ENCODE data around the gene MAN1C1. TPM values are rescaled to one million over a fixed set of nuclear protein-coding genes. Genes with fewer than 3 reads are reported as not detected.

MAN1C1 gene
- total RNA-seq (ENCODE audit: unreplicated experiment) = 5.4 TPM
- long read RNA-seq, partial matches to known transcripts = 1 of 1 reads
- long read RNA-seq, other reads (novel, unspliced or antisense) = 0 of 1 reads

DNA sequence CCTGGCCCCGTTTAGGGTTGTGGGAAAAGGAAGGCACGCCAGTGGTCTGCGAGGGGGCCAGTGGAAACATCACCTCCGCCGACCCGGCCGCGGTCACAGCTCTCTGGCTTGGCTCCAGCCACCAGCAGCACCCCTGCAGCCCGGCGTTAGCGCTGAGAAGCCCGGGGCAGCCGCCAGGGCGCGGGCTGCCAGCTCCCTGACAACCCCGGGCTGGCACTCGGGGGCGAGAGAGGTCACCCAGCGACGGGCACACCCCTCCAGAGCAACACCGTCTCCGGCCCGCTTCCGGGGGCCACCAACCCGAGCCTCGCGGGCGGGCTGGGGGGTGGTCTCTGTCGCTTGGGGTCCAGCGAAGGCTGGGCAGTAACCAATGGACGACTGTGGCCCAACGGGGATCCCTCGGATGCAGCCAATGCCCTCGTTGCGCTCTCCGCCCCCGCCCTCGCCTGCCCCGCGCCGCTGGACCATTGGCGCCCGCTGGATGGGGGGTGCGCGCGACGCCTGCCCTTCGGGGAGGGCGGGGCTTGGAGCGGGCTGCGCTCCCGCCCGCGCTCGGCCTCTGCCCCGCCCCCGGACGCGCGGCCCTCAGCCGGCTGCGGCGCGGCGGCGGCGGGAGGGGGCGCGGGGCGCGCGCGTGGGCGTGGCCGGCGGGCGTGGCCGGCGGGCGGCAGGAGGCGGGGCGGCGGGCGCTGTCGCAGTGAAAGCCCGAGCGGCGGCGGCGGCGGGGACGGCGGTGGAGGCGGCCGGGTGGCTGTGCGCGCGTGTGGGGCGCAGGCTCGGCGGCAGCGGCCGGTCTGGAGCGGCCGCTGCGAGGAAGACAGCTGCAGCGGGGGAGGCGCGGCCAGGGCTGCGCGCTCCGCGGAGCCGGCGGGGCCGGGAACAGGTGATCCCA lies at the start of gene MAN1C1:
Gene MAN1C1 (plus strand): TSS at position 697 of the 892 bp plus-strand sequence. CDS start 1,007 bp downstream, outside the sequence.
- H3K9me3 Mint-ChIP-seq (ENCODE audit: unreplicated experiment) = peaks cover 9% of the 10 kb centered on the region
- TF ChIP-seq, protein P1, sequence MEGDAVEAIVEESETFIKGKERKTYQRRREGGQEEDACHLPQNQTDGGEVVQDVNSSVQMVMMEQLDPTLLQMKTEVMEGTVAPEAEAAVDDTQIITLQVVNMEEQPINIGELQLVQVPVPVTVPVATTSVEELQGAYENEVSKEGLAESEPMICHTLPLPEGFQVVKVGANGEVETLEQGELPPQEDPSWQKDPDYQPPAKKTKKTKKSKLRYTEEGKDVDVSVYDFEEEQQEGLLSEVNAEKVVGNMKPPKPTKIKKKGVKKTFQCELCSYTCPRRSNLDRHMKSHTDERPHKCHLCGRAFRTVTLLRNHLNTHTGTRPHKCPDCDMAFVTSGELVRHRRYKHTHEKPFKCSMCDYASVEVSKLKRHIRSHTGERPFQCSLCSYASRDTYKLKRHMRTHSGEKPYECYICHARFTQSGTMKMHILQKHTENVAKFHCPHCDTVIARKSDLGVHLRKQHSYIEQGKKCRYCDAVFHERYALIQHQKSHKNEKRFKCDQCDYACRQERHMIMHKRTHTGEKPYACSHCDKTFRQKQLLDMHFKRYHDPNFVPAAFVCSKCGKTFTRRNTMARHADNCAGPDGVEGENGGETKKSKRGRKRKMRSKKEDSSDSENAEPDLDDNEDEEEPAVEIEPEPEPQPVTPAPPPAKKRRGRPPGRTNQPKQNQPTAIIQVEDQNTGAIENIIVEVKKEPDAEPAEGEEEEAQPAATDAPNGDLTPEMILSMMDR (IDR thresholded peaks at IDR 0.05; ENCODE audit: partially characterized antibody, unreplicated experiment) = peak; percentile 37
- peaks cover 12% of the 10 kb centered on the region for H3K27me3 Mint-ChIP-seq (ENCODE audit: unreplicated experiment)
- H3K27ac Mint-ChIP-seq (ENCODE audit: unreplicated experiment) = peak within 1 kb of the TSS; percentile 15
- H3K4me3 Mint-ChIP-seq (ENCODE audit: unreplicated experiment) = peak within 1 kb of the TSS; percentile 86
- H3K4me1 Mint-ChIP-seq (ENCODE audit: low read depth, unreplicated experiment) = peaks cover 6% of the 10 kb centered on the region
- DNase-seq = peak; percentile 97
- H3K36me3 Mint-ChIP-seq (ENCODE audit: unreplicated experiment) = no peaks in the 10 kb centered on the region

DNA sequence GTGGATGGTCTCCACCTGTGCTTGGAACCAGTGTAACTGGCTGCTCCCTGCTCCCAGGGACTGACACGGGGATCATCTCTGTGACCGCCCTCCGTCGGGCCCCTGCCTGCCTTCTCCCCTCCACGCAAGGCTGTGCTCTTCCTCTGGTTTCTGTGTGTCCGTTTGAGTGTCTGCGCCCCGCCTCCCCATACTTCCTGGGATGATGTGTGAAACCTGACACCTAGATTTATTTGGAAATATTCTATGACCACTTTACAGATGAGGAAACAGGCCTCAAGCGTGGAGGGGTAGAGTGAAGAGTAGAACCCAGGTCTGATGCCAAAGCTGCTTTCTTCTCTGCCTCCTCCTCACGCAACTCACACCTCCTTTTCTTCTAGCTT lies 48.9 kb upstream of the MAN1C1 start:
- peaks cover 30% of the 10 kb centered on the region for H3K4me1 Mint-ChIP-seq (ENCODE audit: low read depth, unreplicated experiment)
- peaks cover 9% of the 10 kb centered on the region for H3K9me3 Mint-ChIP-seq (ENCODE audit: unreplicated experiment)
- peak overlapping the region; percentile 71 for H3K4me3 Mint-ChIP-seq (ENCODE audit: unreplicated experiment)
- H3K27me3 Mint-ChIP-seq (ENCODE audit: unreplicated experiment) = no peaks in the 10 kb centered on the region
- DNase-seq = no peak
- peak overlapping the region; percentile 86 for H3K27ac Mint-ChIP-seq (ENCODE audit: unreplicated experiment)
- H3K36me3 Mint-ChIP-seq (ENCODE audit: unreplicated experiment) = no peaks in the 10 kb centered on the region
- TF ChIP-seq, protein P1 (IDR thresholded peaks at IDR 0.05; ENCODE audit: partially characterized antibody, unreplicated experiment) = no peak

DNA sequence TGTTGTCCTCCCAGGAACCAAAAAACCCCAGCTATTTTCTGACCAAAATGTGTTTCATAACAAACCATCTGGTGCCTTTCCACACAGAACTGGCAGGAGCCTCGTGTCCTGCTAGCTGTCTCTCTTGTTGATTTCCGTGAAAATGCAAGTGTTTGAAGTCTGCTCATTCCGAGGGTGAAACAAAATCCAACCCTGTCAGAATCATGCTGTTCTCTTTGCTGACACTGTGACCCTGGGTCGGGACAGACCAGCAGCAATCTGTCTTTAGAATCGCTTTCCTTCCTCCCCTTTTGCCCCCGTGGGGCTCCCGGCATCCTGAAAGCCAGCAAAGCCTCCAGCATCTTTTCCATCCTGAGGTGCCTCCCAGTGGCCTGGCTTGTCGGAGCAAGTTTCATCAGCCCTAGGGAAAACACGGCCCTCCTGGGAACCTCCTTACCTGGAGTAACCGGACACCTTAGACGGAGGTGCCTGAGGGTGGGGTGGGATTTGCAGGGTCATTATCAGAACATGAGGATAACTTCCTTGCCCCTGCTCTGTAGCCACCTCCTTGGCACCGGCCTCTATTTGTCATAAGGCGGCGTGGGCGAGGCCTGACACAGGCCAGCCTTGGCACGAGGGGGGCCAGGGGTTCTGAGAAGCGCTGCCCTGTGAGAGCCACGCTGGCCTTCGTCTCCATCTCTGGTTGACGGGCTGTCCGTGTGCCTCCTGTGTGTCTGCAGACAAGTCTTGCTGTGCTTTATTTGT lies 48.3 kb upstream of the MAN1C1 start:
- peak overlapping the region; percentile 71 for H3K4me3 Mint-ChIP-seq (ENCODE audit: unreplicated experiment)
- TF ChIP-seq, protein P1 (IDR thresholded peaks at IDR 0.05; ENCODE audit: partially characterized antibody, unreplicated experiment) = no peak
- peak; percentile 41 for DNase-seq
- peaks cover 33% of the 10 kb centered on the region for H3K4me1 Mint-ChIP-seq (ENCODE audit: low read depth, unreplicated experiment)
- H3K9me3 Mint-ChIP-seq (ENCODE audit: unreplicated experiment) = peaks cover 7% of the 10 kb centered on the region
- H3K27me3 Mint-ChIP-seq (ENCODE audit: unreplicated experiment) = no peaks in the 10 kb centered on the region
- H3K36me3 Mint-ChIP-seq (ENCODE audit: unreplicated experiment) = no peaks in the 10 kb centered on the region
- peak overlapping the region; percentile 86 for H3K27ac Mint-ChIP-seq (ENCODE audit: unreplicated experiment)

DNA sequence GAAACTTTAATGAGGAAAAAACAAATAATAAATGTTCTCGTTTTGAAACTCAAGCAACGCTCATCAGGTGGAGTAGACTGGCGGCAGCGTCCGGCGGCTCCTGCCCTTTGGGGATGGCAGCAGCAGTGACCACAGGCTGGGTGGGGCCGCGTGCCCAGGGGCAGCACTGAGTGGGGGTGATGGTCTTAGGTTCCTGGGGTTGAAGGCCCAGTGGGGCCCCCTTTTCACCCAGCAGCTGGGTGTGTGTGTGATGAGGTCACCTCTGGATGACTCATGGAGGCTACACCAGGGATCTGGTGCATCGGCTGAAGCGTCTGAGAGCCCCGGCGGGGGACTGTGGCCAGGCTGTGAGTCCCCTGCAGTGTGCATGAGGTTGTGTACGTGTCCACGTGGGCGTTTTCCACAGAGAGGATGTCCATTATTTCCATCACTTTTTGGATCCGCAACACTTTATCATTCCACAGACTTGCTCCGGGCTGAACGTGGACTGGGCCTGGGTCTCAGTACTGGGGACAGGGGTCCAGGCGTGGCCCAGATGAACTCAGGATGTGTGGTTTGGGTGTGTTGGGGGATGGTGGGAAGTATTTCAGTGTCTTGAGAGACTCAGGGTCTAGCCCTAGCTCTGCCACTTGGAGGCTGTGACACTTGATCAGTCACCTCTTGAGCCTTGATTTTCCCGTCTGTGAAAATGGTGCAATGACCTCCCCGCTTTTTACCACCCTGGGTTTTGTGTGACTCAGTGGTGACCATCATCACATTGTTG lies 47.6 kb upstream of the MAN1C1 start:
- Mint-ChIP-seq H3K27ac (ENCODE audit: unreplicated experiment) (peak overlapping the region; percentile 86), H3K36me3 (ENCODE audit: unreplicated experiment) (no peaks in the 10 kb centered on the region), H3K4me1 (ENCODE audit: low read depth, unreplicated experiment) (peaks cover 33% of the 10 kb centered on the region), H3K4me3 (ENCODE audit: unreplicated experiment) (peak overlapping the region; percentile 67), H3K9me3 (ENCODE audit: unreplicated experiment) (peaks cover 8% of the 10 kb centered on the region), H3K27me3 (ENCODE audit: unreplicated experiment) (peaks cover 1% of the 10 kb centered on the region)
- TF ChIP-seq, protein P1 (IDR thresholded peaks at IDR 0.05; ENCODE audit: partially characterized antibody, unreplicated experiment) = no peak
- DNase-seq = peak; percentile 47
